Colonic mucosa (tissue), 4 donors: Measurements from ENCODE around the gene SMTNL1. TPM values are rescaled to one million over a fixed set of nuclear protein-coding genes. Genes with fewer than 3 reads are reported as not detected.

Source experiments
- DNase-seq: peaks from one replicate; pipeline ENCODE4 v3.0.0-alpha.2; 2020
- H3K27ac ChIP-seq: fragments of 200-600 bp; one replicate; pipeline ENCODE4 v1.8.0; 2021
- H3K27me3 ChIP-seq: fragments of 200-600 bp; one replicate; pipeline ENCODE4 v1.8.0; 2021
- H3K36me3 ChIP-seq: fragments of 200-600 bp; one replicate; pipeline ENCODE4 v1.8.0; 2021
- H3K4me1 ChIP-seq: fragments of 200-600 bp; one replicate; pipeline ENCODE4 v1.8.0; 2021; ENCODE audit warnings: mild to moderate bottlenecking
- H3K4me3 ChIP-seq: fragments of 200-600 bp; one replicate; pipeline ENCODE4 v1.8.0; 2021
- H3K9ac ChIP-seq, 2 donors: one replicate each; pipeline ENCODE4 v1.7.0; 2013; ENCODE audit warnings: control low read depth in 2 of 2, low read depth in 2 of 2, low read length in 2 of 2
- H3K9me3 ChIP-seq: fragments of 200-600 bp; one replicate; pipeline ENCODE4 v1.8.0; 2021
- CTCF ChIP-seq: fragments of 200-600 bp; IDR thresholded peaks from one replicate; pipeline ENCODE4 v1.8.0; 2022; ENCODE audit warnings: antibody characterized with exemption, mild to moderate bottlenecking
- intact Hi-C: fragments of 100-400 bp; cut with DNase I; formaldehyde crosslinking; loops from one replicate; pipeline ENCODE4 v1.14.1; 2022
- total RNA-seq, 2 donors: library from RNA; stranded (reverse); fragmentation: NEBNext Ultra II Directional in 1 of 2; extraction: Animal tissue kit (Norgen Biotek cat#: 25700) in 1 of 2; gene quantifications; one replicate each; pipeline ENCODE4 v1.2.1, GENCODE V29; 2021
- donor health status: healthy.
- donor health status: DM: no; HTN: no; CAD: no.
- donor health status: DM: no; HTN: no; CAD: no.

Gene SMTNL1
- total RNA-seq, 2 donors from 2014 or later: not detected

- no peak for TF ChIP-seq CTCF
- no peaks in the 10 kb centered on the region for H3K27me3 ChIP-seq
- H3K27ac ChIP-seq: no peak overlapping the region
- no peaks in the 10 kb centered on the region for H3K36me3 ChIP-seq
- peaks cover 4% of the 10 kb centered on the region for H3K4me1 ChIP-seq
- intact Hi-C loops: no loop called here
- H3K4me3 ChIP-seq: no peak overlapping the region
- no peaks in the 10 kb centered on the region for H3K9me3 ChIP-seq
- no peak for DNase-seq
- H3K9ac ChIP-seq: no peak overlapping the region
These were observed 25.5 kb upstream of the SMTNL1 start for GRCh38 chr11:57511741-57512430.

- no peak for TF ChIP-seq CTCF
- no peak for DNase-seq
- intact Hi-C loops: no loop called here
- Histone ChIP-seq H3K4me3 (no peak overlapping the region), H3K27ac (no peak overlapping the region), H3K27me3 (no peaks in the 10 kb centered on the region), H3K4me1 (peaks cover 4% of the 10 kb centered on the region), H3K36me3 (no peaks in the 10 kb centered on the region), H3K9me3 (no peaks in the 10 kb centered on the region), H3K9ac (no peak overlapping the region)
These were observed 24.5 kb upstream of the SMTNL1 start for GRCh38 chr11:57512646-57513451.

GRCh38 chr11:57513452-57513795, 24.0 kb upstream of the SMTNL1 start:
- H3K4me1 ChIP-seq: peaks cover 4% of the 10 kb centered on the region
- no peaks in the 10 kb centered on the region for H3K36me3 ChIP-seq
- intact Hi-C loops: no loop called here
- peak overlapping the region in 1 of 2 donors; percentile 35 for H3K9ac ChIP-seq
- TF ChIP-seq CTCF: no peak
- no peaks in the 10 kb centered on the region for H3K9me3 ChIP-seq
- no peak for DNase-seq
- H3K27ac ChIP-seq: no peak overlapping the region
- no peak overlapping the region for H3K4me3 ChIP-seq
- H3K27me3 ChIP-seq: no peaks in the 10 kb centered on the region

- intact Hi-C loops: no loop called here
- Histone ChIP-seq H3K4me1 (peaks cover 4% of the 10 kb centered on the region), H3K9me3 (no peaks in the 10 kb centered on the region), H3K36me3 (no peaks in the 10 kb centered on the region), H3K27ac (no peak overlapping the region), H3K9ac (peak overlapping the region; percentile 65 to 81), H3K27me3 (no peaks in the 10 kb centered on the region), H3K4me3 (peak overlapping the region; percentile 79)
- peak; percentile 58 for DNase-seq
- no peak for TF ChIP-seq CTCF
These were observed 23.4 kb upstream of the SMTNL1 start for GRCh38 chr11:57513911-57514537.

- peak overlapping the region; percentile 65 to 81 for H3K9ac ChIP-seq
- TF ChIP-seq CTCF: no peak
- H3K4me3 ChIP-seq: peak overlapping the region; percentile 79
- peak; percentile 83 for DNase-seq
- peaks cover 4% of the 10 kb centered on the region for H3K4me1 ChIP-seq
- H3K36me3 ChIP-seq: no peaks in the 10 kb centered on the region
- intact Hi-C loops: no loop called here
- no peaks in the 10 kb centered on the region for H3K9me3 ChIP-seq
- no peak overlapping the region for H3K27ac ChIP-seq
- no peaks in the 10 kb centered on the region for H3K27me3 ChIP-seq
These were observed 22.7 kb upstream of the SMTNL1 start for GRCh38 chr11:57514538-57515331.
